T47D (cell line): ENCODE data around the gene RPL34.

Experiments used
- DNase-seq, 2 experiments: peaks; one replicate each; pipeline versions ENCODE4 v3.0.0 to v3.0.0-alpha.2; 2011 to 2012; ENCODE audit warnings: low read depth in 1 of 2, low spot score in 1 of 2
- JUND ChIP-seq: IDR thresholded peaks from 2 replicates; pipeline ENCODE4 v1.6.1; 2012; ENCODE audit warnings: low read depth
- in situ Hi-C: cut with HindIII; loops from 2 replicates; pipeline ENCODE4 v1.10.0; 2016; ENCODE audit warnings: low sequenced_read_pairs, low pct_unique_long_range_greater_than_20kb

RPL34 gene

GRCh38 chr4:108607079-108607815 lies 13.1 kb upstream of the RPL34 start:
- no peak for TF ChIP-seq JUND
- in situ Hi-C loops, result no loop called here

GRCh38 chr4:108611365-108611764 lies 9.0 kb upstream of the RPL34 start:
- in situ Hi-C loops, result no loop called here
- no peak for DNase-seq
- no peak for TF ChIP-seq JUND

More at GRCh38 chr4:108607079-108607815, 13.1 kb upstream of the RPL34 start:
- no peak for DNase-seq

- no peak for TF ChIP-seq JUND
- in situ Hi-C loops, result no loop called here
- no peak for DNase-seq
These were observed 8.0 kb upstream of the RPL34 start for GRCh38 chr4:108612365-108612764.

GRCh38 chr4:108619372-108620100 lies 840 bp upstream of the RPL34 start:
- DNase-seq, result no peak
- in situ Hi-C loops, result no loop called here
- TF ChIP-seq JUND, result no peak

GRCh38 chr4:108620933-108621905 lies 843 bp downstream of the RPL34 start:
- no peak for DNase-seq
- no peak for TF ChIP-seq JUND
- in situ Hi-C loops, result no loop called here

GRCh38 chr4:108622022-108622421 lies 1.6 kb downstream of the RPL34 start:
- no peak for TF ChIP-seq JUND
- in situ Hi-C loops, result no loop called here
- no peak for DNase-seq

- no peak for DNase-seq
- in situ Hi-C loops, result no loop called here
- TF ChIP-seq JUND, result no peak
These were observed 2.5 kb downstream of the RPL34 start for GRCh38 chr4:108622828-108623227.

GRCh38 chr4:108624263-108625056 lies 4.1 kb downstream of the RPL34 start:
- TF ChIP-seq JUND, result no peak
- in situ Hi-C loops, result no loop called here
- no peak for DNase-seq

GRCh38 chr4:108626056-108626455 lies 5.7 kb downstream of the RPL34 start:
- no peak for DNase-seq
- no peak for TF ChIP-seq JUND
- in situ Hi-C loops, result no loop called here

GRCh38 chr4:108628411-108628810 lies 8.0 kb downstream of the RPL34 start:
- in situ Hi-C loops, result no loop called here
- no peak for DNase-seq
- TF ChIP-seq JUND, result no peak

- in situ Hi-C loops, result no loop called here
- no peak for TF ChIP-seq JUND
- DNase-seq, result no peak
These were observed 14.8 kb downstream of the RPL34 start for GRCh38 chr4:108635070-108635655.
